Activated naive CD8-positive, alpha-beta T cell (primary cell): ENCODE data around the gene KAT7.

Experiments used
- H3K27ac Mint-ChIP-seq: one replicate; pipeline ENCODE4 v1.8.0; 2021; ENCODE audit warnings: mixed read lengths
- H3K27me3 Mint-ChIP-seq: one replicate; pipeline ENCODE4 v1.8.0; 2021; ENCODE audit warnings: mixed read lengths
- H3K36me3 Mint-ChIP-seq: one replicate; pipeline ENCODE4 v1.8.0; 2021; ENCODE audit warnings: mixed read lengths
- H3K4me1 Mint-ChIP-seq: one replicate; pipeline ENCODE4 v1.8.0; 2021; ENCODE audit warnings: low read depth, mixed read lengths
- H3K4me3 Mint-ChIP-seq: one replicate; pipeline ENCODE4 v1.8.0; 2021; ENCODE audit warnings: mild to moderate bottlenecking, mixed read lengths
- H3K9me3 Mint-ChIP-seq: one replicate; pipeline ENCODE4 v1.8.0; 2021; ENCODE audit warnings: low read depth, mixed read lengths

KAT7 gene

DNA sequence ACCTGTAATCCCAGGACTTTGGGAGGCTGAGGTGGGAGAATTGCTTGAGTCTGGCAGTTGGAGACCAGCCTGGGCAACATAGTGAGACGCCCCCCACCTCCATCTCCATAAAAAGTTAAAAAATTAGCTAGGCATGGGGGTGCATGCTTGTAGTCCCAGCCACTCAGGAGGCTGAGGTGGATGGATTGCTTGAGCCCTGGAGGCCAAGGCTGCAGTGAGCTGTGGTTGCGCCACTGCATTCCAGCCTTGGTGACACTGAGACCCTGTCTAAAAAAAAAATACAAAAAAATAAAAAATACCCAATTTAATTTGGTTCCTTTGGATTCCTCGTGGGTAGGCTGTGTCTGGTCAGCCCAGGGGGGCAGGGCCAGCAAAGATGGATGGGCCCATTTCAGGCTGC is 85.4 kb downstream of the KAT7 start:
- Mint-ChIP-seq H3K27ac (no peak overlapping the region), H3K4me3 (no peak overlapping the region), H3K27me3 (peaks cover 2% of the 10 kb centered on the region), H3K4me1 (peaks cover 18% of the 10 kb centered on the region), H3K36me3 (no peaks in the 10 kb centered on the region), H3K9me3 (no peaks in the 10 kb centered on the region)

DNA sequence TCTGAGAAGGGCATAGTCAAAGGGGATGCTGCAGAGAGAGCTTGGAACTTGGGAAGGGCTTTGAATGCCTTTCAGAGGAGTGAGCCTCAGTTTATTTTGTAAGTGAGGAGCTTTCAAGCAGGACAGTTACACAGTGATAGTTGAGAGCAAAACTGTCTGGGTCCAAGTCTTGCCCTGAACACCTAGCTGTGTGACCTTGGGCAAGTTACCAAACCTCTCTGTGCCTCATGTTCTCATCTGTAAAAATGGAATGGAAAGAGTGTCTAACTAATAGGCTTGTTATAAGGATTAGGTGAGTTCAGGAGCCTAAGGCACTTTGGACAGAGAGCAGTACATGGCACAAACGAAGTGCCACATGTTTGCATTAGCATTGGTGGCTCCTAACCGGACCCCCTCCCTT is 86.4 kb downstream of the KAT7 start:
- peaks cover 9% of the 10 kb centered on the region for H3K27me3 Mint-ChIP-seq

DNA sequence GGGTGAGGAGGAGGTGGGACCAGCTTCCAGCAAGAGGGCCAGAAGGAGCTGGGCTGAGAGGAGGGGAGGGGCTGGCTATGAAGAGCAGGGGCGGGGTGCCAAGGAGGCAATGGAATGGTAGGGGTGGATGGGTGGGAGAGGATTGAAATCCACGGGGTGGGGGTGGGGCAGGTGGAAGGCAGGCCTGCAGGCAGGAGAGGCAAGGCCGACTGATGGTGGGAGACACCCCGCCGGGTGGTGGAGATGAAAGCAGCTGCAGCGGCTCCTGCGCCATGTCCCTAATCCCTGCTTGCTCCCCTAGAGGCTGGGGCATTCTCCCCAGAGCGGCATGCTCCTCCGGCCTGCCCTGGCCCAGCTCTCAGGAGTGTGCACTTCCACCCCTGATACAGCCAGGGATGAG is 87.2 kb downstream of the KAT7 start:
- Mint-ChIP-seq H3K36me3 (no peaks in the 10 kb centered on the region), H3K4me3 (no peak overlapping the region), H3K4me1 (peaks cover 23% of the 10 kb centered on the region), H3K27me3 (peaks cover 9% of the 10 kb centered on the region), H3K27ac (no peak overlapping the region), H3K9me3 (no peaks in the 10 kb centered on the region)

More for the DNA sequence above, 86.4 kb downstream of the KAT7 start:
- Mint-ChIP-seq H3K9me3 (no peaks in the 10 kb centered on the region), H3K36me3 (no peaks in the 10 kb centered on the region), H3K4me3 (no peak overlapping the region), H3K27ac (no peak overlapping the region), H3K4me1 (peaks cover 18% of the 10 kb centered on the region)

DNA sequence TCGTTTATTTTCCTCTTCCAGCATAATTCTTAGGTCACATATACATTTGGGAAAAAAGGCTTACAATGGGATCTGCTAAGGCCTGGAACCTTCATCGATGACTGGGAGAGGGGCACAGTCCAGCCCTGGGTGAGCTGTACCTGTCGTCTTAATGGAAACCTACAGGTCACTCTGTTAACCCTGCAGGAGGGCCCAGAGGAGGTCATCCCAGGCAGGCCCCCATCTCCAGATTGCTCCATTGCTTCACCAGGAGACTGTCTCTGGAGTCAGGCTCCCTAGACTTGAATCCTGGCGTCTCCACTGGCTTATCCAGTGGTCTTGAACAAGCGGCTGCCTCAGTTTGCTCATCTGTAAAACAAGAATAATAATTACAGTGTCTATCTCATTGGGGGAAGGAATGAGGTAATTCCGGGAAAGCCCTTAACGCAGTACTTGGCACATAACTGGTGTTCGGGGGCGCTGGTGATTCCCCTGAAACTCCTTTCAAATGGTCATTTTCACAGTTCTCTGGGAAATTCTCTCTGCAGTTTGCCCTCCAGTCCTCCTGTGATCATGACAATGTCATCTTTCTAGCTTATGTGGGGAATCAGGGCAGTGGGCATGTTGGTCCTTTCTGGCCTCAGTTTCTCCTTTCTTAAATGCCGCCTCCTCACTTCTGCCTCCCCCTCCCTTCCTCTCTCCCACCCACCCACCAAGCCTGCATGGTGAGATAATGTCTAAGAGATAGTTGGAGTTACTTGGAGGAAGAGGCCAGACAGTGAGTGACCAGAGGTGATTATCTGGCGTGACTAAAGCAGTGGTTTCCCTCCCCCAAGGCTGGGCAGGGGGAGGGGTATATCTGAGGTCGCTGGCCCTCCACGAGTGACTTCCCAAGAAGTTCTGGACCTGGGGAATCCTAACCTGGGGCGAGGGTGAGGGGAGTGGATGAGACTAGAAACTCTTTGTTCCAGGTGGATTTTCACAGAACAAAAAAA is 90.7 kb downstream of the KAT7 start:
- Mint-ChIP-seq H3K4me1 (peaks cover 6% of the 10 kb centered on the region), H3K9me3 (no peaks in the 10 kb centered on the region), H3K27me3 (peaks cover 13% of the 10 kb centered on the region), H3K4me3 (no peak overlapping the region), H3K27ac (no peak overlapping the region), H3K36me3 (no peaks in the 10 kb centered on the region)

DNA sequence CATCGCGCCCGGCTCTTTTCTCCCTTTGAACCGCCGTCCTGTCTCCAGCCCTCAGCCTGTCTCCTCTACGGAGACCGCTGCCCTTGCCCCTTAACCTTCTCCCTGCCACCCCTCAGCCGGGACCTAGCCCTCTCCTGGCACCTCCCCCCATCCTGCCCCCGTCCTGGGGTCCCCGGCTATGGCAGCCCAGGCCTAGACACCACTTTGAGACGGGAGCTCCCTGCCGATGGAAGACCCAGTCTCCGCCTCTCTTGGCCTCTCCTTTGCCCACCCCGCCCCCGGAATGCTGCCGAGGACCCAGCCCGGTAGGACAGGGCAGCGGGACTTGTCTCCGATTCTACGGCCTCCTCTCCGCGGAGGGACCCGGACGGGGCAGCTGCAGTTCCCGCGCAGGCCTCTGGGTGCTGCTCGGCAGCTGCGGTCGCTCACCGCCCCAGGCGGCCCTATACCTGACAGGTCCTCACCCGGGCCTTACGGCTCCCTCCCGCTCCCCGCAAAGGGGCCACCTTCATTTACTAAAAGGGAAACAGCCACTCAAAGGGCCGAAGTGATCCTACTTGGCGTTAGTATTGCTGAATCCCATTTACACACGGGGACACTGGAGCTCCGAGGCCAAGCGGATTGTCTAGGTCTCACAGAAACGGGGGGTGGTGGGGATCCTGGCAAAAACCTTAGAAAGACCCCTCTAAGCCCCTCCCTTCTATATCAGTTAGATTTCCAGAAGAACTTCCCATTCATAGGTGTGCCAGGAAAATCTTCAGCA is 92.0 kb downstream of the KAT7 start:
- Mint-ChIP-seq H3K27me3 (peaks cover 13% of the 10 kb centered on the region), H3K9me3 (no peaks in the 10 kb centered on the region), H3K27ac (no peak overlapping the region), H3K4me1 (peaks cover 6% of the 10 kb centered on the region), H3K4me3 (peak overlapping the region; percentile 44), H3K36me3 (no peaks in the 10 kb centered on the region)

DNA sequence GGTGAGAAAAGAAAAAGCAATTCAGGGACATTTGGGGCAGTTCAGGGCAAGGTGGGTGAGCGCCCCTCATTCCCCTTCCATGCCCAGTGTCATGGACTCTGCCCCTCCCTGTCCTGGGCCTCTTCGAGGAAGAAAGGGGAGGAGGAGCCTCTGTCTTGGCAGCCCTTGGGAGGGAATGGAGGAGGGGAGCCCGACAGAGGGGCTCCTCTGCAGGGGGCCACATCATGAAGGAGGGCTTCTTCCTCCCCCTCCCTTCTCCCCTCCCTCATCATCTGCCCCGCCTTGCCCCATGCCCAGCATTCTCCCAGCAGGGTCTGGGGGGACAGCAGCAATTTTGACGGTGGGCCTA is 92.5 kb downstream of the KAT7 start:
- H3K4me1 Mint-ChIP-seq, result peaks cover 6% of the 10 kb centered on the region
- no peaks in the 10 kb centered on the region for H3K36me3 Mint-ChIP-seq
- H3K27ac Mint-ChIP-seq, result no peak overlapping the region
- no peak overlapping the region for H3K4me3 Mint-ChIP-seq
- H3K27me3 Mint-ChIP-seq, result peaks cover 13% of the 10 kb centered on the region
- no peaks in the 10 kb centered on the region for H3K9me3 Mint-ChIP-seq

DNA sequence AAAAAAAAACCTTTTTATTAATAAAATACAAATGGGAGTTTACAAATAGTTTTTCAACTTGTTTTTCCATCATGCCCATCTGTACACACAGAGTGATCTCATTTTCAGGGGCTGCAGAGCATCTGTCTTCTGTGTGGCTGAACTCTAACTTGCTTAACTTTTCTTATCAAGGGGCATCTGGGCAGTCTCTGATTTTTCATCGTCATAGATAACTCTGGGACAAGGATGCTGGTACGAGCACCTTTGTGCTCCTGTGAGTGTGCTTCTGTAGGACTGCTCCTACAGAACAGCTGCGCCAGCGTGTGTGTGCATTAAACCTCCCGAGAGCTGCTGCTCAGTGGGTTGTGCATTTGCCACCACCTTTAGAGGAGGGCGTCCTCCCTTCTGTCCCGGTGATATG is 94.0 kb downstream of the KAT7 start:
- H3K4me1 Mint-ChIP-seq, result peaks cover 6% of the 10 kb centered on the region
- H3K27me3 Mint-ChIP-seq, result peaks cover 13% of the 10 kb centered on the region
- no peaks in the 10 kb centered on the region for H3K9me3 Mint-ChIP-seq
- H3K36me3 Mint-ChIP-seq, result no peaks in the 10 kb centered on the region
- H3K4me3 Mint-ChIP-seq, result no peak overlapping the region
- H3K27ac Mint-ChIP-seq, result no peak overlapping the region
